NCI-H748 (cell line): Measurements from ENCODE around the gene UGT1A8.
"Not testable (repeated sequence)": the region's sequence is repeated elsewhere in the genome, so short reads cannot be mapped to it uniquely, and the experiment has no call there.

Source experiments
- DNase-seq: peaks from one replicate; lab custom pipeline; 2025; ENCODE audit not compliant: unreplicated experiment; lab: John Stamatoyannopoulos, UW

UGT1A8 gene

DNA sequence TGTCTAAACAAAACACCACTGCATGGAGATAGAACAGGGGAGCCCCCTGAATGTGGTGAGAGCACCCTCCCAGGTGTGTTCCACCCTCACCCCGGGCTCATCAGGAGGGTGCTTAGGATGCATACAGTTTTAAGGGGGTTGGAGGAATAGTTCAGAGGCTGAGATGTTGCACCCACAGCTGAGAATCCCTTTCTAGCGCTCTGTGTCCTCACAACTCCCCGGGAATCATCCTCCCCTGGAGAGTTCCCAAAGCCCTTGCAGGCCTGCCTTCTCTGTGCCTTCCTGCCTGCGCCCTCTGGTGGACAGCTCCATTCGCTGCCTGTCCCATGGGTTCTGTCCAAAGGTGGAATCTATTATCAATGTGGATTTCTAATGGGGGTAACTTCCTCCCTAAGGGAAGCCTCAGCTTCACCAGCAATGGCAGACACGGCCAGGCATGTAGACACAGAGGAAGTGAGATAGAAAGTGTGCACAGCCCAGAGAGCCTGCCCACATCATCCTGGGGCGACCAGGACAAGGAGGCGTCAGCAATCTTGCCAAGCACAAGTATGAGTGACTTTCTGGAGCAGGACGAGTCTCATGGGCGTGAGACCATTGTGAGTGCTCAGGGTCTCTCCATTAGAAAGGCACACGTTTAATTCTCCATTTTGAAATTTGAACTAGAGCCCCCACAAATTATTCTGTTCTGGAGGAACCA lies 94.0 kb downstream of the UGT1A8 start:
- peak; percentile 75 for DNase-seq

DNA sequence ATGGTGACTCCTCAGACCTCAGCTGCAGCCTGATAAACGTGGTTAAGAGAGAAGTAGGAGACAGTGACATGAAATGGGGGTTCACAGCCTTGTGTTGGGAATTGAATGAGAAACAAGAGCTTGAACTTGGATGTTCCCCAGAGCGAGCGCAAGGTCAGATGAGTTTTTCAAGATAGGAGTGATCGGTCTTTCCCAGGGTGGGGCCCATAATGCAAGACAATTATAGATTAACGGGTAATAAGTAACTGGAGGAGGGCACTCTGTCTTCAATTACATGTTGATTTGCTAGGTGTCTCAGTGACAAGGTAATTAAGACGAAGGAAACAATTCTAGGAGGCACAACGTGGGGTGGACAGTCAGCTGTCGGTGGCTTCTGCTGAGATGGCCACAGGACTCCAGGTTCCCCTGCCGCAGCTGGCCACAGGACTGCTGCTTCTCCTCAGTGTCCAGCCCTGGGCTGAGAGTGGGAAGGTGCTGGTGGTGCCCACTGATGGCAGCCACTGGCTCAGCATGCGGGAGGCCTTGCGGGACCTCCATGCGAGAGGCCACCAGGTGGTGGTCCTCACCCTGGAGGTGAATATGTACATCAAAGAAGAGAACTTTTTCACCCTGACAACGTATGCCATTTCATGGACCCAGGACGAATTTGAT lies 95.3 kb downstream of the UGT1A8 start, which contains the start of gene UGT1A5:
UGT1A5 (plus strand) TSS at position 297 of the 651 bp plus-strand sequence; CDS start at position 382, 85 bp downstream.
- DNase-seq, result no peak

DNA sequence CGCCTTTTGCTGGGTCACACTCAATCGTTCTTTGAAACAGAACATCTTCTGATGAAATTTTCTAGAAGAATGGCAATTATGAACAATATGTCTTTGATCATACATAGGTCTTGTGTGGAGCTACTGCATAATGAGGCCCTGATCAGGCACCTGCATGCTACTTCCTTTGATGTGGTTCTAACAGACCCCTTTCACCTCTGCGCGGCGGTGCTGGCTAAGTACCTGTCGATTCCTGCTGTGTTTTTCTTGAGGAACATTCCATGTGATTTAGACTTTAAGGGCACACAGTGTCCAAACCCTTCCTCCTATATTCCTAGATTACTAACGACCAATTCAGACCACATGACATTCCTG lies 95.8 kb downstream of the UGT1A8 start:
- DNase-seq, result no peak

DNA sequence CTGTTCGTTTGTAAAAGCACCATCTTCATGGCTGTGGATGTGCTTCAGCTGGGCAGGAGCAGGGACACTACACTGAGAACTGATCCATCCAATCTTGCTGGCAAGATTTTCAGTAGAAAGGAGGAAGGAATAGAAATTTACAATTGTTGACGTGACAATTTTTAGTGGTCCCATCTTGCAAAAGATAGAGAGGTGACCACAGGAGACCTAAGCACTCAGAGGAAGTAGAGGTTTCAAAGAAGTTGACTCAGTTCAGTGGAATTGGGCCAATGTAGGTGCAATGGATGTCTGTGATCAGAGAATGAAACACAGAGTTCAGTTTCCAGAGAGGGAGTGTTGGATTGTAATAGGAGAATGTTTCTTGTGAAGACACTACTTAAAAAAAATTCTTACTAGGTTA lies 96.7 kb downstream of the UGT1A8 start:
- no peak for DNase-seq

GRCh38 chr2:233718552-233718951 lies 101.1 kb downstream of the UGT1A8 start, which contains the start of gene UGT1A4:
UGT1A4 (plus strand) TSS chr2:233718736; CDS start chr2:233718821, 85 bp downstream.
- no peak for DNase-seq

GRCh38 chr2:233728723-233729301 lies 111.4 kb downstream of the UGT1A8 start, which contains the start of gene UGT1A3:
UGT1A3 (plus strand) TSS chr2:233729042; CDS start chr2:233729127, 85 bp downstream.
- no peak for DNase-seq

DNA sequence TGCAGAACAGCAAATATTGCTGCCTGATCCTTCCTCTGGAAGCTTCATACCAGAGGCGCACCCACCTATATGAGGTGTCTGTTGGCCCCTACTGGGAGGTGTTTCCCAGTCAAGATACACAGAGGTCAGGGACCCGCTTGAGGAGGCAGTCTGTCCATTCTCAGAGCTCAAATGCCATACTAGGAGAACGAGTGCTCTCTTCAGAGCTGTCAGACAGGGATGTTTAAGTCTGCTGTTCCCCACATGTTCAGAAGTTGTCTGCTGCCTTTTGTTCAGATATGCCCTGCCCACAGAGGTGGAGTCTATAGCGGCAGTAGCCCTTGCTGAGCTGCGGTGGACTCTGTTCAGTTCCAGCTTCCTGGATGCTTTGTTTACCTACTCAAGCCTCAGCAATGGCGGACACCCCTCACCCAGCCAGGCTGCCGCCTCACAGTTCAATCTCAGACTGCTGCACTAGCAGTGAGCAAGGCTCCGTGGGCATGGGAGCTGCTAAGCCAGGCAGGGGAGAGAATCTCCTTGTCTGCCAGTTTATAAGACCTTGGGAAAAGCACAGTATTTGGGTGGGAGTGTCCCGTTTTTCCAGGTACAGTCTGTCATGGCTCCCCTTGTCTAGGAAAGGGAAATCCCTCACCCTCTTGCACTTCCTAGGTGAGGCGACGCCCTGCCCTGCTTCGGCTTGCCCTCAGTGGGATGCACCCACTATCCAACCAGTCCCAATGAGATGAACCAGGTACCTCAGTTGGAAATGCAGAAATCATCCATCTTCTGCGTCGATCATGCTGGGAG lies 119.6 kb downstream of the UGT1A8 start:
- DNase-seq, result peak; percentile 41

DNA sequence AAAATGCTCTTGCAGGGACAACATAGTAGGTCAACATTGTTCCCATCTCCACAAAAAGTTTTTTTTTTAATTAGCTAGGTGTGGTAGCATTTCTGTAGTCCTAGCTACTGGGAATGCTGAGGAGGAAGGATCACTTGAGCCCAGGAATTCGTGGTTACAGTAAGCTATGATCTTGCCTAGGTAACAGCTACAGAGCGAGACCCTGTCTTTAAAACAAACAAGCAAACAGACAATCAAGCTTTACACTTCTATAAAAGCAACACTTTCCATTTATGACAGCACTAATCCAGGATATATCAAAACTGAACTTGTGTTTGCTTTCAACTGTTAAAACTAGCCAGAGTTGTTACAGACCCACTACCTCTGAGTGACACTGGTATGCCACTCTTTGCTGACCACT lies 123.4 kb downstream of the UGT1A8 start:
- no peak for DNase-seq

- no peak for DNase-seq
Measured at GRCh38 chr2:233743464-233744259, 126.2 kb downstream of the UGT1A8 start.

DNA sequence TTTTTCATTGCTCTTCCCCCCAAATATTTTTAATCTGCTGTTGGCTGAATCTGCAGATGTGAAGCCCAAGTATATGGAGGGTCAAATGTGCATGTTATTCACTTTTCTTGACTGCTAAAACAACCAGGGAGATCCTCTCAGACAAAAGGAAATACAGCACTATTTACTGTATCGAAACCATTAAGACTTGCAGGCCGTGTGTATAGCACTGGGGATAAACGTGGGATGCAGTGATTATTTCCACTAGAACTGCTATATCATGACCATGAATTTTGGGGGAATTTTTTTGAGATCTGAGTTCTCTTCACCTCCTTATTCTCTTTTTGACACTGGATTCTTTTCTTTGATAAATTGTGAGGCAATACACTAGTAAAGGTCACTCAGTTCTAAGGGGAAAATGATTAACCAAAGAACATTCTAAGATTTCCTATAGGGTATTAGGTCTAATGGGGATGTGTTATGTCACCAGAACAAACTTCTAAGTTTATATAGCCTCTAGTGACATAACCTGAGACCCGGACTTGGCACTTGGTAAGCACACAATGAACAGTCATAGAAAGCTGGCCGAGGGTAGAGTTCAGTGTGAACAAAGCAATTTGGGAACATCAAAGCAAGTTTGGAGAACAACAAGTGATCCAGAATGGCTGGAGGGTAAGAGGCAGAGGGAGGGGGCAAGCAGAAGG lies 127.8 kb downstream of the UGT1A8 start:
- no peak for DNase-seq

DNA sequence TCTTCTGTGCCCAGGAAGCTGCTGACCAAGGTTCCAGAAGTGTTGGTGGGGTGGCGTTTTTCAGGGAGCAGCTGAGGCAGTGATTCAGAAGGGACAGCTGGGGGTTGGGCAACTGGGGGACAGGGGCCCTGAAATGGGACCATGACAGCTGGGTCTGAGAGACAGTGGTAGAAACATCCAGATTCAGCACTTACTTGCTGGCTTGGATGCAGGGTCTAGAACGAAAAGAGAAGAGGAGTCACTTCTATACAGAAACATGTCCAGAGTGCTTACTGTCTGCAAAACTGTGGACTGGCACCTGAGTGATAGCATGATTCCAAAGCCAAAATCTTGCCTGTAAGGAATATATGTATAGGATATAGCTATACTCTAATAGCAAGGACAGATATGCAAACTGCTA lies 128.4 kb downstream of the UGT1A8 start:
- not testable (repeated sequence) for DNase-seq

DNA sequence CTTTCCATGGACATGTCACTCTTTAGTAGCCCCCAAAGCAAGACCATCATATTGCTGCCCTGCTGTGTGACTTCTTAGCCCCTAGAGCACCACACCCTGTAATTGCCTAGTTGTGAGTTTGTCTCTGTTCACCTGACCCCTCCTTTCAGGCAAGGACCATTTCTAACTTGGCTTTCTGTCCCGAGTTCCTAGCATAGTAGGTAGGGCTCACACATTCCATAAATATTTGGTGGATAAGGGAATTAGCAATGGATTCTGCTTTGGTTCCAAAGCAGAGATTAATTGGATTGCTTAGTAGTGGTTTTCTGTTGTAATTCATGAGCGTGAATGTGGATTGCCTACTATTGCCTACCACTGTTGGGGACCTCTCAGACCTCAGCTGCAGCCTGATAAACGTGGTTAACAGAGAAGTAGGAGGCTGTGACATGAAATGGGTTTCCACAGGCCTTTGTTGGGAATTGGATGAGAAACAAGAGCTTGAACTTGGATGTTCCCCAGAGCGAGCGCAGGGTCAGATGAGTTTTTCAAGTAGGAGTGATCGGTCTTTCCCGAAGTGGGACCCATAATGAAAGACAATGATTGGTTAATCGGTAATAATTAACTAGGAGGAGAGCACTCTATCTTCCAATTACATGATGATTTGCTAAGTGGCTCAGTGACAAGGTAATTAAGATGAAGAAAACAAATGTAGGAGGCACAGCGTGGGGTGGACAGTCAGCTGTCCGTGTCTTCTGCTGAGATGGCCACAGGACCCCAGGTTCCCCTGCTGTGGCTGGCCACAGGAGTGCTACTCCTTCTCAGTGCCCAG lies 129.2 kb downstream of the UGT1A8 start:
- no peak for DNase-seq

- DNase-seq, result no peak
Measured at GRCh38 chr2:233747283-233747544, 129.8 kb downstream of the UGT1A8 start.

GRCh38 chr2:233750689-233751088 lies 133.3 kb downstream of the UGT1A8 start:
- DNase-seq, result not testable (repeated sequence)

GRCh38 chr2:233751212-233752009 lies 134.0 kb downstream of the UGT1A8 start:
- not testable (repeated sequence) for DNase-seq

- no peak for DNase-seq
Measured at GRCh38 chr2:233754872-233755611, 137.6 kb downstream of the UGT1A8 start.

DNA sequence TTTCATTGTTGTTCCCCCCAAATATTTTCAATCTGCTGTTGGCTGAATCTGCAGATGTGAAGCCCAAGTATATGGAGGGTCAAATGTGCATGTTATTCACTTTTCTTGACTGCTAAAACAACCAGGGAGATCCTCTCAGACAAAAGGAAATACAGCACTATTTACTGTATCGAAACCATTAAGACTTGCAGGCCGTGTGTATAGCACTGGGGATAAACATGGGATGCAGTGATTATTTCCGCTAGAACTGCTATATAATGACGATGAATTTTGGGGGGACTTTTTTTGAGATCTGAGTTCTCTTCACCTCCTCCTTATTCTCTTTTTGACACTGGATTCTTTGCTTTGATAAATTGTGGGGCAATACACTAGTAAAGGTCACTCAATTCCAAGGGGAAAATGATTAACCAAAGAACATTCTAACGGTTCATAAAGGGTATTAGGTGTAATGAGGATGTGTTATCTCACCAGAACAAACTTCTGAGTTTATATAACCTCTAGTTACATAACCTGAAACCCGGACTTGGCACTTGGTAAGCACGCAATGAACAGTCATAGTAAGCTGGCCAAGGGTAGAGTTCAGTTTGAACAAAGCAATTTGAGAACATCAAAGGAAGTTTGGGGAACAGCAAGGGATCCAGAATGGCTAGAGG lies 139.1 kb downstream of the UGT1A8 start:
- DNase-seq, result no peak
